Activated naive CD4-positive, alpha-beta T cell treated with anti-CD3 and anti-CD28 coated beads for 36 hours (primary cell): ENCODE measurements around the gene FLNC. TPM values are rescaled to one million over a fixed set of nuclear protein-coding genes. Genes with fewer than 3 reads are reported as not detected.

ENCODE experiments used
- CTCF ChIA-PET: fragments of 350-600 bp; sonication (Branson Sonifier 250); formaldehyde crosslinking; loops from one replicate; lab custom pipeline; 2021; ENCODE audit warnings: antibody characterized with exemption; lab: Charles Lee
- DNase-seq: peaks from one replicate; pipeline ENCODE4 v3.0.0-alpha.2; 2020
- H3K27ac Mint-ChIP-seq: one replicate; pipeline ENCODE4 v1.8.0; 2021; ENCODE audit warnings: mild to moderate bottlenecking, mixed read lengths
- H3K27me3 Mint-ChIP-seq: one replicate; pipeline ENCODE4 v1.8.0; 2021; ENCODE audit warnings: low read depth, mixed read lengths
- H3K36me3 Mint-ChIP-seq: one replicate; pipeline ENCODE4 v1.8.0; 2021; ENCODE audit warnings: low read depth, mixed read lengths
- H3K4me1 Mint-ChIP-seq: one replicate; pipeline ENCODE4 v1.8.0; 2021; ENCODE audit warnings: low read depth, mixed read lengths
- H3K4me3 Mint-ChIP-seq: one replicate; pipeline ENCODE4 v1.8.0; 2021; ENCODE audit warnings: mild to moderate bottlenecking, moderate library complexity, mixed read lengths
- H3K9me3 Mint-ChIP-seq: one replicate; pipeline ENCODE4 v1.8.0; 2021; ENCODE audit warnings: mixed read lengths
- intact Hi-C: fragments of 100-400 bp; cut with micrococcal nuclease; formaldehyde crosslinking; loops from one replicate; pipeline ENCODE4 v1.15.1; 2023
- total RNA-seq, 2 experiments: library from RNA; stranded (reverse); gene quantifications; one replicate each; pipeline ENCODE4 v1.2.3, GENCODE V29; 2021

Gene FLNC
- total RNA-seq, 2 experiments from 2014 or later, result 0.02 to 0.05 TPM

- Mint-ChIP-seq H3K27ac (peak within 1 kb of the TSS; percentile 84), H3K9me3 (no peaks in the 10 kb centered on the region), H3K27me3 (no peaks in the 10 kb centered on the region), H3K4me3 (peak within 1 kb of the TSS; percentile 91), H3K36me3 (peaks cover 3% of the 10 kb centered on the region), H3K4me1 (peaks cover 15% of the 10 kb centered on the region)
- intact Hi-C loops, result loop anchor here (1.0 to 2.0 kb wide), 10 partner anchors 7 to 456 kb away; partner anchors contain the start of genes CALU, CCDC136, HILPDA and METTL2B
- peak; percentile 99 for DNase-seq
- CTCF ChIA-PET, result interaction anchor here (0.6 to 4.0 kb wide), 15 partner anchors 8 to 229 kb away, joined by 3 to 25 read pairs (median 3); no protein-coding TSS in a partner anchor
These were observed 32.6 kb downstream of the FLNC start, which contains the start of gene ATP6V1F for GRCh38 chr7:128862571-128863432. Gene ATP6V1F, plus strand, starts transcription at chr7:128862856. Its CDS starts 49 bp downstream, at chr7:128862905.

GRCh38 chr7:128863433-128863989 is 33.3 kb downstream of the FLNC start:
- H3K27me3 Mint-ChIP-seq, result no peaks in the 10 kb centered on the region
- H3K27ac Mint-ChIP-seq, result peak overlapping the region; percentile 84
- intact Hi-C loops, result loop anchor here (1.0 to 2.0 kb wide), 3 partner anchors 20 to 457 kb away; partner anchors contain the start of gene METTL2B
- H3K4me3 Mint-ChIP-seq, result peak overlapping the region; percentile 91
- CTCF ChIA-PET, result interaction anchor here (0.6 to 4.0 kb wide), 12 partner anchors 17 to 387 kb away, joined by 3 to 25 read pairs (median 3); no protein-coding TSS in a partner anchor
- H3K4me1 Mint-ChIP-seq, result peaks cover 15% of the 10 kb centered on the region
- peaks cover 3% of the 10 kb centered on the region for H3K36me3 Mint-ChIP-seq
- no peaks in the 10 kb centered on the region for H3K9me3 Mint-ChIP-seq
- peak; percentile 63 for DNase-seq

GRCh38 chr7:128865303-128865702 is 35.1 kb downstream of the FLNC start:
- no peak for DNase-seq
- CTCF ChIA-PET, result no interaction called here
- H3K27ac Mint-ChIP-seq, result no peak overlapping the region
- intact Hi-C loops, result no loop called here
- no peak overlapping the region for H3K4me3 Mint-ChIP-seq
- no peaks in the 10 kb centered on the region for H3K9me3 Mint-ChIP-seq
- H3K4me1 Mint-ChIP-seq, result peaks cover 19% of the 10 kb centered on the region
- peaks cover 3% of the 10 kb centered on the region for H3K36me3 Mint-ChIP-seq
- peaks cover 2% of the 10 kb centered on the region for H3K27me3 Mint-ChIP-seq

- Mint-ChIP-seq H3K27ac (no peak overlapping the region), H3K27me3 (peaks cover 9% of the 10 kb centered on the region), H3K4me1 (peaks cover 20% of the 10 kb centered on the region), H3K4me3 (no peak overlapping the region), H3K9me3 (no peaks in the 10 kb centered on the region), H3K36me3 (peaks cover 3% of the 10 kb centered on the region)
- intact Hi-C loops, result no loop called here
- CTCF ChIA-PET, result interaction anchor here (3.2 kb wide), 1 partner anchor 17 kb away, joined by 12 read pairs; no protein-coding TSS in a partner anchor
- no peak for DNase-seq
These were observed 36.0 kb downstream of the FLNC start for GRCh38 chr7:128865996-128866877.

GRCh38 chr7:128867241-128867640 is 37.0 kb downstream of the FLNC start:
- DNase-seq, result no peak
- Mint-ChIP-seq H3K27me3 (peaks cover 9% of the 10 kb centered on the region), H3K9me3 (no peaks in the 10 kb centered on the region), H3K4me3 (no peak overlapping the region), H3K36me3 (peaks cover 3% of the 10 kb centered on the region), H3K27ac (no peak overlapping the region), H3K4me1 (peaks cover 17% of the 10 kb centered on the region)
- CTCF ChIA-PET, result interaction anchor here (1.2 to 3.2 kb wide), 2 partner anchors 16 to 224 kb away, joined by 3 to 12 read pairs; no protein-coding TSS in a partner anchor
- intact Hi-C loops, result no loop called here

- CTCF ChIA-PET, result interaction anchor here (1.2 to 3.2 kb wide), 2 partner anchors 16 to 224 kb away, joined by 3 to 12 read pairs; no protein-coding TSS in a partner anchor
- DNase-seq, result no peak
- intact Hi-C loops, result no loop called here
- H3K4me3 Mint-ChIP-seq, result no peak overlapping the region
- H3K27me3 Mint-ChIP-seq, result peaks cover 9% of the 10 kb centered on the region
- H3K27ac Mint-ChIP-seq, result no peak overlapping the region
- peaks cover 3% of the 10 kb centered on the region for H3K36me3 Mint-ChIP-seq
- no peaks in the 10 kb centered on the region for H3K9me3 Mint-ChIP-seq
- peaks cover 14% of the 10 kb centered on the region for H3K4me1 Mint-ChIP-seq
These were observed 37.8 kb downstream of the FLNC start for GRCh38 chr7:128867842-128868623.

GRCh38 chr7:128868624-128869137 is 38.5 kb downstream of the FLNC start:
- H3K27ac Mint-ChIP-seq, result no peak overlapping the region
- CTCF ChIA-PET, result interaction anchor here (1.2 to 3.2 kb wide), 2 partner anchors 15 to 223 kb away, joined by 3 to 12 read pairs; no protein-coding TSS in a partner anchor
- peaks cover 3% of the 10 kb centered on the region for H3K36me3 Mint-ChIP-seq
- peak overlapping the region; percentile 55 for H3K4me3 Mint-ChIP-seq
- intact Hi-C loops, result no loop called here
- H3K9me3 Mint-ChIP-seq, result no peaks in the 10 kb centered on the region
- peaks cover 9% of the 10 kb centered on the region for H3K27me3 Mint-ChIP-seq
- no peak for DNase-seq
- peaks cover 13% of the 10 kb centered on the region for H3K4me1 Mint-ChIP-seq

GRCh38 chr7:128869138-128869943 is 39.1 kb downstream of the FLNC start:
- Mint-ChIP-seq H3K27ac (no peak overlapping the region), H3K9me3 (no peaks in the 10 kb centered on the region), H3K36me3 (peaks cover 3% of the 10 kb centered on the region), H3K27me3 (peaks cover 9% of the 10 kb centered on the region), H3K4me3 (peak overlapping the region; percentile 55), H3K4me1 (peaks cover 9% of the 10 kb centered on the region)
- intact Hi-C loops, result no loop called here
- CTCF ChIA-PET, result interaction anchor here (0.6 to 3.2 kb wide), 4 partner anchors 8 to 267 kb away, joined by 3 to 12 read pairs (median 4); no protein-coding TSS in a partner anchor
- DNase-seq, result peak; percentile 50

GRCh38 chr7:128869944-128870285 is 39.7 kb downstream of the FLNC start:
- Mint-ChIP-seq H3K36me3 (peaks cover 3% of the 10 kb centered on the region), H3K27me3 (peaks cover 9% of the 10 kb centered on the region), H3K9me3 (no peaks in the 10 kb centered on the region), H3K4me1 (peaks cover 6% of the 10 kb centered on the region), H3K4me3 (peak overlapping the region; percentile 61), H3K27ac (no peak overlapping the region)
- CTCF ChIA-PET, result interaction anchor here (0.6 to 1.3 kb wide), 3 partner anchors 8 to 267 kb away, joined by 3 to 4 read pairs (median 3); no protein-coding TSS in a partner anchor
- intact Hi-C loops, result loop anchor here (1.0 kb wide), 1 partner anchor 8 kb away; the partner anchor contains the start of gene ATP6V1F
- peak; percentile 18 for DNase-seq

- no peak for DNase-seq
- no peak overlapping the region for H3K27ac Mint-ChIP-seq
- no peaks in the 10 kb centered on the region for H3K36me3 Mint-ChIP-seq
- peaks cover 9% of the 10 kb centered on the region for H3K27me3 Mint-ChIP-seq
- CTCF ChIA-PET, result interaction anchor here (1.1 to 2.0 kb wide), 2 partner anchors 9 to 12 kb away, joined by 3 to 6 read pairs; partner anchors contain the start of gene ATP6V1F
- H3K9me3 Mint-ChIP-seq, result no peaks in the 10 kb centered on the region
- H3K4me1 Mint-ChIP-seq, result peaks cover 4% of the 10 kb centered on the region
- intact Hi-C loops, result no loop called here
- H3K4me3 Mint-ChIP-seq, result no peak overlapping the region
These were observed 40.8 kb downstream of the FLNC start for GRCh38 chr7:128871050-128871449.
